Neural crest cell (in vitro differentiated cells): ENCODE results near the gene NQO1. TPM values are rescaled to one million over a fixed set of nuclear protein-coding genes. Genes with fewer than 3 reads are reported as not detected.

ENCODE experiments used
- DNase-seq: peaks from one replicate; pipeline ENCODE4 v3.0.0; 2021; ENCODE audit warnings: low read depth, mixed read lengths, low spot score
- H3K27ac Mint-ChIP-seq: one replicate; pipeline ENCODE4 v1.8.0; 2021; ENCODE audit warnings: mild to moderate bottlenecking, mixed read lengths; ENCODE audit not compliant: unreplicated experiment
- H3K27me3 Mint-ChIP-seq: 2 replicates; pipeline ENCODE4 v1.8.0; 2021; ENCODE audit warnings: low read depth, mild to moderate bottlenecking, mixed read lengths
- H3K36me3 Mint-ChIP-seq: 2 replicates; pipeline ENCODE4 v1.8.0; 2021; ENCODE audit warnings: low read depth, mild to moderate bottlenecking, mixed read lengths
- H3K4me1 Mint-ChIP-seq: 2 replicates; pipeline ENCODE4 v1.8.0; 2021; ENCODE audit warnings: mixed read lengths
- H3K4me3 Mint-ChIP-seq: one replicate; pipeline ENCODE4 v1.8.0; 2021; ENCODE audit warnings: mild to moderate bottlenecking, mixed read lengths
- H3K9me3 Mint-ChIP-seq: 2 replicates; pipeline ENCODE4 v1.8.0; 2021; ENCODE audit warnings: mixed read lengths
- total RNA-seq: library from RNA; stranded (reverse); gene quantifications from 2 replicates; pipeline ENCODE4 v1.2.1, GENCODE V29; 2021
- TF ChIP-seq, protein P1 (sequence below): fragments of 200-600 bp; sonication (generic); conservative IDR thresholded peaks from 2 replicates; pipeline ENCODE4 v1.5.0; 2021; ENCODE audit warnings: antibody characterized with exemption, mild to moderate bottlenecking

The NQO1 gene
- total RNA-seq, 1 donor from 2014 or later = 81.1 TPM

DNA sequence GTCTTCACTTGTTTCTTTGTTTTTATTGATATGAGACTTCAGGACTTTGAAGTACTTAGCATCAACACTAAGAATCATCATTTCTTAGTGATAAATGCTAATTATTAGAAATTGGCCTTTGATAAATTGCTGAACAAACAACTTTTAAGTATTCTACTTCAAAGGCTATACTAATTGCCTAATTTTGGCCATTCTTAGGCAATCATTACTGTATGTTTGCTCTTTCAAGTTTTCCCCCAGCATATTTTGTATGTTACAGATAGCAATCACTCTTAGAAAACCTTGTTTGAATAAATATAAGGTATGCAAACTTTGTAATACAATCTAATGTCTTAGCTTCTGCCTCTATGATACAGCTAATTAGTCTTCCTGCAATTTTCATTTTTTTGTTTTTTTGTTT lies 46.0 kb downstream of the NQO1 start:
- Mint-ChIP-seq H3K27ac (no peak overlapping the region), H3K27me3 (no peaks in the 10 kb centered on the region), H3K9me3 (no peaks in the 10 kb centered on the region), H3K4me3 (no peak overlapping the region), H3K36me3 (peaks cover 4% of the 10 kb centered on the region), H3K4me1 (no peaks in the 10 kb centered on the region)
- no peak for DNase-seq
- TF ChIP-seq, protein P1, sequence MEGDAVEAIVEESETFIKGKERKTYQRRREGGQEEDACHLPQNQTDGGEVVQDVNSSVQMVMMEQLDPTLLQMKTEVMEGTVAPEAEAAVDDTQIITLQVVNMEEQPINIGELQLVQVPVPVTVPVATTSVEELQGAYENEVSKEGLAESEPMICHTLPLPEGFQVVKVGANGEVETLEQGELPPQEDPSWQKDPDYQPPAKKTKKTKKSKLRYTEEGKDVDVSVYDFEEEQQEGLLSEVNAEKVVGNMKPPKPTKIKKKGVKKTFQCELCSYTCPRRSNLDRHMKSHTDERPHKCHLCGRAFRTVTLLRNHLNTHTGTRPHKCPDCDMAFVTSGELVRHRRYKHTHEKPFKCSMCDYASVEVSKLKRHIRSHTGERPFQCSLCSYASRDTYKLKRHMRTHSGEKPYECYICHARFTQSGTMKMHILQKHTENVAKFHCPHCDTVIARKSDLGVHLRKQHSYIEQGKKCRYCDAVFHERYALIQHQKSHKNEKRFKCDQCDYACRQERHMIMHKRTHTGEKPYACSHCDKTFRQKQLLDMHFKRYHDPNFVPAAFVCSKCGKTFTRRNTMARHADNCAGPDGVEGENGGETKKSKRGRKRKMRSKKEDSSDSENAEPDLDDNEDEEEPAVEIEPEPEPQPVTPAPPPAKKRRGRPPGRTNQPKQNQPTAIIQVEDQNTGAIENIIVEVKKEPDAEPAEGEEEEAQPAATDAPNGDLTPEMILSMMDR = no peak

DNA sequence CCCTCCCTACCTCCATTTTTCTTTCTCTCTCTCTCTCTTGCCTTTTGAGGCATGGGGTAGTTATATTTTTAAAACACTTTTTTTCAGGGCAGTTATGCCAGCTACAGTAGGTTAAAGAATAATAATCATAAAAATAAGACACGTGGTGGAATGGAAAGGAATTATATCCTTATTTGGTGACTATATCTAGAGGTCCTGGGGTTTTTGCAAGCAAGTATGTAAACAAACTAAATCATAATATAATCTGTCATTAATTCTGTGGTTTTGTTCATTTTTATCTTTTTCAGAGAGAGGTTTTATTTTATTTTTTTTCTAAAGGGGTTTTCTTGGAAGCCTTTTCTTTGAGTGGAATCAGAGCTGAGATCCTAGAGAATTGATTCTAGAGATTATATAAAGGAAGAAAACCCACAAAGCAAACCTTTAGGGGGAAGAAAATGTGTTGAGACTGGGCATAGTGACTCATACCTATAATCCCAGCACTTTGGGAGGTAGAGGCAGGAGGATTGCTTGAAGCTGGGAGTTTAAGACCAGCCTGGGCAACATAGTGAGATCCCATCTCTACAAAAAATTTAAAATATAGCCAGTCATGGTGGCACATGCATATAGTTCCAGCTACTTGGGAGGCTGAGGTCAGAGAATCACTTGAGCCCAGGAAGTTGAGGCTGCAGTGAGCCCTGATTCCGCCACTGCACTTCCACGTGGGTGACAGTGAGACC lies 53.2 kb downstream of the NQO1 start:
- H3K4me1 Mint-ChIP-seq = no peaks in the 10 kb centered on the region
- H3K36me3 Mint-ChIP-seq = no peaks in the 10 kb centered on the region
- H3K27ac Mint-ChIP-seq = no peak overlapping the region
- DNase-seq = no peak
- TF ChIP-seq, protein P1 = no peak
- no peak overlapping the region for H3K4me3 Mint-ChIP-seq
- H3K9me3 Mint-ChIP-seq = no peaks in the 10 kb centered on the region
- H3K27me3 Mint-ChIP-seq = no peaks in the 10 kb centered on the region

DNA sequence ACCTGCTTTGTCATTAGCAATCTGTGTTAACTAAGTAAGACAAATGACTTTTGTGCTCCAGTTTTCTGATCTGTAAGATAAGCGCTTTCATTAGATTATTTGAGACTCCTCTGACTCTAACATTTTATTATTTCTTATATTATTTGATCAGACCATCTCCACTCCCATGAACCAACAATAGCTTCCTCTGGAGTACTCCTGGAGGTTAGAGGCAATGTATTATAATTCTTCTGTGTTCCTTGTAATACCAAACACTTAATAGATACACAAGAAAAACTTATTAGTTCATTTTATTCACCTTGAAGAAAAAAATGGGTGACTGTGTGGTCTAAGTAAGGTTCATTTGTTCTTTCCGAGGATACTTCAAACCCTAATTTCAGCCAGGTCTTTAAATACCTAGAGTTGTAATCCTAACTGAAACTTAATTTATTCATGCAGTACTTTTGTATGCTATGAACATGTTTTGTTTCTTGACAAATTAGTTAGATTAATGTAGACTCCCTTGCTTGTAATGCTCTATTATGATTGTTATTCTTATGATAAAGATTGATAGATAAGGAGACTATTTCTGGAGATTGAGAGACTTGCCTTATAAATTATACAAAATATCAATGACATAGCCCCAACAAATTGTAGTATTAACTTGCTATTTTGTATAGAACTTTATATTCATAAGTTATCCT lies 53.9 kb downstream of the NQO1 start:
- TF ChIP-seq, protein P1 = no peak
- Mint-ChIP-seq H3K27me3 (no peaks in the 10 kb centered on the region), H3K27ac (no peak overlapping the region), H3K36me3 (no peaks in the 10 kb centered on the region), H3K4me3 (no peak overlapping the region), H3K4me1 (no peaks in the 10 kb centered on the region), H3K9me3 (no peaks in the 10 kb centered on the region)
- no peak for DNase-seq

DNA sequence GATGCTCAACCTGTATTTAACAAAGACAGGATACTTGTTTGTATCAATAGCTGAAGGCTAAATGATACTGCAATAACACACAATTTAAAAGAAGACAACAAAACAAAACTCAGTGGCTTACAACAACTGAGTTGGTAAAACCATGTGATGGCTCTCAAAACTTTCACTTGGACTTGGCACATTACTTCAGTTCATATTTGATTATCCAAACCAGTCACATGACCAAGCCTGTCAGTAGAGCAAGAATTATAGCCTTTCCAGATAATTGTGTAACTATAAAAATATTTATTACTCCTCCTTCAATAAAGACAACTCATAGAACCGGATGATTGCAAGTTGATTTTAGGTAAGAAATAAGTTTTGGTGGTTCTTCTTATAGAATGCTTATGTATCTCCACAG lies 56.8 kb downstream of the NQO1 start:
- no peak overlapping the region for H3K4me3 Mint-ChIP-seq
- no peaks in the 10 kb centered on the region for H3K27me3 Mint-ChIP-seq
- no peaks in the 10 kb centered on the region for H3K4me1 Mint-ChIP-seq
- no peak overlapping the region for H3K27ac Mint-ChIP-seq
- H3K9me3 Mint-ChIP-seq = no peaks in the 10 kb centered on the region
- H3K36me3 Mint-ChIP-seq = peaks cover 2% of the 10 kb centered on the region
- DNase-seq = no peak
- TF ChIP-seq, protein P1 = no peak

DNA sequence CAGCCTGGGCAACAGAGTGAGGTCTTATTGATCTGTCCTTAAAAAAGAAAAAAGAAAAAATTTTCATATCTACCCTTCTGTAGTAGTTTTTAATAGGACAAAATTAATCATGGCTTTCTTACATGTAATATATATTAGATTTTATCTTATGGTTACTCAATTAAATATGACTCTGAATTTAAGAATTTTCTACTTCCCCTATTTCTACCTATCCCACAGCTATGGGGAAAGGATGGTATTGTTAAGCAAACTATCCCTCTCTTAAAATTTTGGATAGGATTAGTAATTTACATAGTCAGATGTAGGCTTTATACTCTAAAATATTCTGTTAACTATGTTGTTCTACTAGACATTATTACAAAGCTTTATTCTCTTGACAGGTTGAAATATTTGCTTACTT lies 62.5 kb downstream of the NQO1 start:
- no peak for DNase-seq
- TF ChIP-seq, protein P1 = no peak
- Mint-ChIP-seq H3K9me3 (no peaks in the 10 kb centered on the region), H3K4me1 (no peaks in the 10 kb centered on the region), H3K4me3 (no peak overlapping the region), H3K27ac (no peak overlapping the region), H3K27me3 (no peaks in the 10 kb centered on the region), H3K36me3 (peaks cover 5% of the 10 kb centered on the region)
